ENCODE results near the gene ATP10A.

ATP10A gene

GRCh38 chr15:25712192-25712960 lies 150.8 kb downstream of the ATP10A start:
- H3K4me3 ChIP-seq (ENCODE audit: low read depth, low read length): no peak overlapping the region
- no peak for DNase-seq (ENCODE audit: low read depth)
- TF ChIP-seq CTCF (IDR thresholded peaks at IDR 0.05; ENCODE audit: control insufficient read depth, extremely low read depth, insufficient read depth): no peak

GRCh38 chr15:25711691-25712090 lies 151.4 kb downstream of the ATP10A start:
- TF ChIP-seq CTCF (IDR thresholded peaks at IDR 0.05; ENCODE audit: control insufficient read depth, extremely low read depth, insufficient read depth): no peak
- H3K4me3 ChIP-seq (ENCODE audit: low read depth, low read length): no peak overlapping the region
- no peak for DNase-seq (ENCODE audit: low read depth)

- no peak for DNase-seq (ENCODE audit: low read depth)
- no peak overlapping the region for H3K4me3 ChIP-seq (ENCODE audit: low read depth, low read length)
- no peak for TF ChIP-seq CTCF (IDR thresholded peaks at IDR 0.05; ENCODE audit: control insufficient read depth, extremely low read depth, insufficient read depth)
Observed at GRCh38 chr15:25711164-25711563, 152.0 kb downstream of the ATP10A start.

GRCh38 chr15:25710184-25710583 lies 152.9 kb downstream of the ATP10A start:
- H3K4me3 ChIP-seq (ENCODE audit: low read depth, low read length): no peak overlapping the region
- TF ChIP-seq CTCF (IDR thresholded peaks at IDR 0.05; ENCODE audit: control insufficient read depth, extremely low read depth, insufficient read depth): peak; percentile 97
- DNase-seq (ENCODE audit: low read depth): no peak

- no peak overlapping the region for H3K4me3 ChIP-seq (ENCODE audit: low read depth, low read length)
- no peak for DNase-seq (ENCODE audit: low read depth)
- no peak for TF ChIP-seq CTCF (IDR thresholded peaks at IDR 0.05; ENCODE audit: control insufficient read depth, extremely low read depth, insufficient read depth)
Observed at GRCh38 chr15:25709437-25710159, 153.5 kb downstream of the ATP10A start.

- no peak overlapping the region for H3K4me3 ChIP-seq (ENCODE audit: low read depth, low read length)
- DNase-seq (ENCODE audit: low read depth): no peak
- TF ChIP-seq CTCF (IDR thresholded peaks at IDR 0.05; ENCODE audit: control insufficient read depth, extremely low read depth, insufficient read depth): no peak
Observed at GRCh38 chr15:25708391-25708790, 154.7 kb downstream of the ATP10A start.

Data from LNCaP clone FGC (cell line).